T-helper 2 cell treated with Interferon-gamma antibody and Interleukin-4, amounts not matched to agents 5 μg/mL and 100 μg/mL, for 36 hours (primary cell): Measurements from ENCODE around the gene MLST8.

ENCODE experiments used
- DNase-seq: peaks from one replicate; pipeline ENCODE4 v3.0.0; 2021; ENCODE audit warnings: low spot score
- H3K27ac Mint-ChIP-seq: one replicate; pipeline ENCODE4 v1.8.0; 2021; ENCODE audit warnings: mild to moderate bottlenecking, mixed read lengths
- H3K27me3 Mint-ChIP-seq: one replicate; pipeline ENCODE4 v1.8.0; 2021; ENCODE audit warnings: low read depth, mixed read lengths
- H3K36me3 Mint-ChIP-seq: one replicate; pipeline ENCODE4 v1.8.0; 2021; ENCODE audit warnings: low read depth, mixed read lengths
- H3K4me1 Mint-ChIP-seq: one replicate; pipeline ENCODE4 v1.8.0; 2021; ENCODE audit warnings: low read depth, mixed read lengths
- H3K4me3 Mint-ChIP-seq: one replicate; pipeline ENCODE4 v1.8.0; 2022; ENCODE audit warnings: mild to moderate bottlenecking, moderate library complexity, mixed read lengths
- H3K9me3 Mint-ChIP-seq: one replicate; pipeline ENCODE4 v1.8.0; 2021; ENCODE audit warnings: mixed read lengths

MLST8 gene

DNA sequence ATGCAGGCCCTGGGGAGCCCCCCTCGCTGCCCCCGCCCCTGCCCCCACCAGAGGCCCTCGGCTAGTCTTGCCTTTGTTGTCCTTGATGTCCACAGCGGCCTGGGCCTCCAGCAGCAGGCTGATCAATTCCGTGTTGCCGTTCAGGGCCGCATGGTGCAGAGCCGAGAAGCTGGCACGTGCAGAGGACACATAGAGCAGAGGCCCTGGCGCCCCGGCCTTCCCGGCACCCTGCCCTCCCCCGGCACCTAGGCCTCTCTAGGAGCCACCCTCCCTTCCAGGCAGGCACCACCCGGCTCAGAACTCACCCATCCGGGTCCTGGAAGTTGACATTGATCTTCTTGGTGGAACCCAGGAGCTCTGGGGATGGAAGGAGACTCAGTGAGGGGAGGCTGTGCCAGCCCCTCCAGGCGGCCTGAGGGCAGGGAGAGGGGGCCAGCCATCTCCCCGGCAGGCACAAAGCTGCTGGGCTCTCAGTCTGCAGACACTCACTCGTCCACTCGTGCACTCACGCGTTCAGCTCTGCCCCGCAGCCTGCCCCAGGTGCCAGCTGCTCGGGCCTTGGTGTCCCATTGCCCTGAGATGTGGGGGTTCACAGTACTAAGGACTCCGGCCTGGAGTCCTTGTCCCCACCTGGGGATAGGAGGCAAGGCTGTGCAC, 15.1 kb upstream of the MLST8 start:
- no peaks in the 10 kb centered on the region for H3K9me3 Mint-ChIP-seq
- no peak for DNase-seq
- H3K27ac Mint-ChIP-seq = no peak overlapping the region
- H3K4me3 Mint-ChIP-seq = no peak overlapping the region
- no peaks in the 10 kb centered on the region for H3K4me1 Mint-ChIP-seq
- H3K36me3 Mint-ChIP-seq = no peaks in the 10 kb centered on the region
- H3K27me3 Mint-ChIP-seq = peaks cover 10% of the 10 kb centered on the region

DNA sequence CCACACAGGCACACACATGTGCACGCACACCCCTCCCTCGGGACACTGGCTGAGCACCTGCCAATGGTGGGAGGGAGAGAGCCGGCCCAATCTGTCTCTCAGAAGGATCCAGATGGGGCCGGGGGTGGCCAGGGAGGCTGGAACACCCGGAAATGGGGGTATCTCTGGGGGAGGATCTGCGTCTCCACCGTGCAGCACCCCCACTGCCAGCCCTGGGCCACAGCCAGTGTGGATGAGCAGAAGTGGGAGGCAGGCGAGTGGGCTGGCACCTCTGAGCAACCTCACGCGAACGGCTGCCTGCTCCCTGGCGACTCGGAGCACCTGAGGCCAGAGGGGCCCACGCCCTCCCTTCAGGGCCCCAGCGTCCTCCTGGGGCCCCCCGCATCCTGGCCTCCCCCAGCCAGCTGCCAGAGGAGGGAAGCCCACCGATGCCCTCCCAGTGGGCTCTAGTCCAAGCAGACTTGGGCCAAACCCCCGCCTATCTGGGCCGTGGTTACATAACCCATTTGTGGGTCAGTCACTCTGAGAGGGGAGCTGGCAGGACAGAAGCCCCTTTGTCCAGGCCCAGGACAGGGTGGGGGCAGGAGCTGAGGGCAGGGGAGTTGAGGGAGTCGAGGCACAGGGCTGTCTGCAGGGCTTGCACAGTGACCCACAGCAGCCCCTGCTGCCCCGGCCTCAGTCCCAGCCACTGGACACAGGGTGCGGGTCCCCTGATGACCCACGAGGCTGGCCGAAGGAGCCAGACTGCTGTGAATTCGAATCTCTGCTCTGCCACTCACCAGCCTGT, 14.4 kb upstream of the MLST8 start:
- Mint-ChIP-seq H3K9me3 (no peaks in the 10 kb centered on the region), H3K36me3 (no peaks in the 10 kb centered on the region), H3K4me1 (no peaks in the 10 kb centered on the region), H3K4me3 (no peak overlapping the region), H3K27ac (no peak overlapping the region), H3K27me3 (peaks cover 14% of the 10 kb centered on the region)
- no peak for DNase-seq

DNA sequence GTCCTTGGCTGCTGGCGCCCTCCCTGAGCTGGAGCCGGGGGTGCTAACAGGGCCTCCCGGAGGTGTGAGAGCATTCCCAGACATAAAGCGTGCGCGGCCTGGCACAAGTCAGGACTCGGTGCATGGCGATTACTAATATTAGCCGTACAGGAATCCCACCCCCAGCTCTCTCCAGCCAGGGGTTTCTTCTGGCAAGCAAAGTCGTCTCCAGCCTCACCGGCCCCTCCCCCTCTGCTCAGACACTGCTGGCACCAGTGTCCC, 13.9 kb upstream of the MLST8 start:
- Mint-ChIP-seq H3K4me3 (no peak overlapping the region), H3K27me3 (peaks cover 14% of the 10 kb centered on the region), H3K4me1 (no peaks in the 10 kb centered on the region), H3K27ac (no peak overlapping the region), H3K36me3 (no peaks in the 10 kb centered on the region), H3K9me3 (no peaks in the 10 kb centered on the region)
- no peak for DNase-seq

DNA sequence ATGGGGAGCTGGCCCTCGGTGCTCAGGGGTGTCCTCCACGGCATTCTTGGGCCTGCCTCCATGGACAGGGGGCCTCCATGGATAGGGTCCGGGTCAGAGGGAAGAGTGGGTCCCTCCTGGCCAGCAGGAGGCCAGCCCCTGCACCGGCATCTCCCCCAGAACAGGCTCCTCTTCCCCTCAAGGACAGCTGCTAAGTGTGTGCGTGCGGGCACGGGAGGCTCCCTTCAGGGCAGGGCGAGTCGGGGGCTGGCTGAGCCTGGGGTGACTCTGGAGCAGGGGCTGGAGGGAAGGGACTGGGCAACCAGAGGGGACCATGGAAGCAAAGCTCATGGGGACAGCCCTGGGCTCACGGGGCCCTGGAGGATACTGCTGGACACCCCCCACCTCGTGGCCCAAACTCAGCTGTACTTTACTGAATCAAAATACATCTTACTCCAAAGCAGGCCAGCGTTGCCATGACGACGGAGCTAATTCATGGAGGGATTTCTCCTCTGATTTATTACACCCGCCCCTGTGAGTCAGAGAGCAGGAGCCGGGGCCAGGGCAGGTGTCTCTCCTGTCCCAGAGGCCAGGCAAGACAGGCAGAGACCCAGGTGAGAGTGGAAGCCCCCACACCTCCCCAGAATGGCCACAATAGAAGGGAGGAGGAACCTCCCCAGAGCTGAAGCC, 11.0 kb upstream of the MLST8 start:
- Mint-ChIP-seq H3K9me3 (no peaks in the 10 kb centered on the region), H3K4me1 (no peaks in the 10 kb centered on the region), H3K4me3 (no peak overlapping the region), H3K36me3 (no peaks in the 10 kb centered on the region), H3K27me3 (peaks cover 36% of the 10 kb centered on the region), H3K27ac (no peak overlapping the region)
- DNase-seq = no peak

DNA sequence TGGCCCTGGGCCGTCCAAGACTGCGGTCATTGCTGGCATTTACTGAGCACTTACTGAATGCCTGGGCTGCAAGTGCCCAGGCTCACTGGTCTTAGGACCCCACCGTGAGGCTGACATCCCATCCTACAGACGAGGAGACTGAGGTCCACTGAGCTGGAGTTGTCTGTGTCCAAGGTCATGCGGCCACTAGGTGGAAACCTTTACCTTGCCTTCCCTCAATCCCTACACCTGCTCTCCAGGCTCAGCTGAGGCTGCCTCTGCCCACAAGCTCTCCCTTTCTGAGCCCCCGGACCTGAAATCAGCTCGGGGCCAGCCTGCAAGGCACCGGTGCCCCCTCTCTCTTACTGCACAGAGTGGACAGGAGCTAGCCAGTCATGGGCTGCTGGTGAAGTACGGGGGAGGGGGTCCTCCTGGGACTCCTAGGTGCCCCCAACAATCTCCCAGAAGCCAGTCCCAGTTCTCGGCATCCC, 10.4 kb upstream of the MLST8 start:
- no peaks in the 10 kb centered on the region for H3K4me1 Mint-ChIP-seq

DNA sequence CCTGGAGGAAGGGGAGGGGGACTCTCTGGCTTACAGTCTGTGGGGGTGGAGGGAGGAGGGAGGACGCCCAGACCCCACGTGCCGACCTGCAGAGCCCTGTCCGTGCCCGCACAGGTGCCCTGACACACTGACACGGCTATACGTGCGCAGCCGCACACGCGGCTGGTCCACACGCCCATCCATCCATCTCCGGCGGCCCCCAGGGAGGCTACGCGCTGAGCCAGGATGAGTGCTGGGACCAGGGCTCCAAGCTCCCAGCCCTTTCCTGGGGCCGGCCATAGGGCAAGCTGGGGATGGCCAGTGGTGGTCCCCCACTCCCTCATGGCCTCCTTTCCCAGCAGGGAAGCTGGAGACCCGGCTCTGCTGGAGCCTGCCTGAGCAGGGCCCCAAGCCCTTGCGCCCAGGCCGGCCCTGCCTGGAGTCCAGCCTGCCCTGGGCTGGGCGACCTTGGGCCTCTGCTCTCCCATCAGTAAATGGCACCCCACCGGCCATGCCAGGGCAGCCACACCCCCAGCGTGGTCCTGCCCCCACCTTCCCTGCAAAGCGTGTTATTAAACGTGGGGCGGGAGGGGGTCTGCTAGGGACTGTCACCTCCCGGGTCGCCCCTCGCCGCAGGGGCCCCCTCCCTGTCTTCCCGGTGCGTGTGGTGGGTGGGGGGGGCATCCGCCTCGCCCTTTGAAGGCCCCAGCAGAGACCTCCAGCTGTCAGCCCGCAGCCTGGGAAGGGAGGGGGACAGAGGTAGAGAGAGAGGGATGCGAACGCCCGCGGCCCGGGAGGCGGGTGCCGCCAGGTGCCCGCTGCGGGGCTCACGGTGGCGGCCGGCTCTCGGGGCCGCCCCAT, 9.7 kb upstream of the MLST8 start:
- no peak overlapping the region for H3K4me3 Mint-ChIP-seq
- no peak overlapping the region for H3K27ac Mint-ChIP-seq
- no peak for DNase-seq
- peaks cover 41% of the 10 kb centered on the region for H3K27me3 Mint-ChIP-seq
- no peaks in the 10 kb centered on the region for H3K36me3 Mint-ChIP-seq
- no peaks in the 10 kb centered on the region for H3K9me3 Mint-ChIP-seq
- no peaks in the 10 kb centered on the region for H3K4me1 Mint-ChIP-seq

More for the DNA sequence above, 10.4 kb upstream of the MLST8 start:
- H3K36me3 Mint-ChIP-seq = no peaks in the 10 kb centered on the region
- H3K27me3 Mint-ChIP-seq = peaks cover 37% of the 10 kb centered on the region
- DNase-seq = peak; percentile 28
- no peaks in the 10 kb centered on the region for H3K9me3 Mint-ChIP-seq
- H3K27ac Mint-ChIP-seq = no peak overlapping the region
- H3K4me3 Mint-ChIP-seq = no peak overlapping the region

DNA sequence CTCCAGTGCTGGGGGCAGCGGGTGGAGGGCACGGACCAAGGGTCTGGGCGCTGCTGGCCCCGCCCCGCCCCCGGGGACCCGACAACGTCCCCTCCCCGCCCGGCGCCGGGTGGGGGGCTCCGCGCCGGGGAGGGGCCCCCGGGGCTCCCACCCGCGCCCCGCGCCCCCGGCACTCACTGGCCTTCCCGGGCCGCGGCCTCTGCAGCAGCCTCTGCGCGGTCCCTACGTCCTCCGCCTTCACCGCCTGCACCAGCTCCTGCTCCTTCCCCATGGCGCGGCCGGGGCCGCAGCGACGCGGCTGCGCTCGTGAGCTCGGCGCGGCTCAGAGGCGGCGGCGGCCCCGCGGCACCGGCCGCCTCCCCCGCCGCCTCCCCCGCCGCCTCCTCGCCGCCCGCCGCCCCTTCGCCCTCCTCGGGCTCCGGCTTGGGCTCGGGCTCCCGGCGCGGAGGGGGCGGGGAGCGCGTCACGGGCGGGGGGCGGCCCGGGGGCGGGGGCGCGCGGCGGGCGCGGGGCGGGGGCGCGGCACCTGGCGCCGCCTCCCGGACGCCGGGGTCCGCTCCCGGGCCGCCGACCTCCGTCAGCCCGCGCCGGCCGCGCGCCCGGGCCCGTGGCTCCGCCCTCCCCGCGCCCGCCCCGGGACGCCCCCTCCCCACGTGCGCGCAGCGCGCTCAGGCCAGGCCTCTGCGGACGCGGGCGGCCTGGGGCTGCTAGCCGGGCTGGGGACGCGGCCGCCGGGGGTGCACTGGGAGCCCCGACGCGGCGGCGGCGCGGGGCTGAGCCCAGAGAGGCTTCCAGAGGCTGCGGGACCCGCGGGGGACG, 8.9 kb upstream of the MLST8 start, which contains the start of gene CASKIN1:
CASKIN1 (minus strand) TSS at position 444 of the 819 bp plus-strand sequence; CDS start at position 271, 173 bp downstream.
- Mint-ChIP-seq H3K4me3 (peak within 1 kb of the TSS; percentile 50), H3K4me1 (no peaks in the 10 kb centered on the region), H3K27me3 (peaks cover 41% of the 10 kb centered on the region), H3K27ac (no peak within 1 kb of the TSS), H3K9me3 (no peaks in the 10 kb centered on the region), H3K36me3 (no peaks in the 10 kb centered on the region)
- DNase-seq = no peak

DNA sequence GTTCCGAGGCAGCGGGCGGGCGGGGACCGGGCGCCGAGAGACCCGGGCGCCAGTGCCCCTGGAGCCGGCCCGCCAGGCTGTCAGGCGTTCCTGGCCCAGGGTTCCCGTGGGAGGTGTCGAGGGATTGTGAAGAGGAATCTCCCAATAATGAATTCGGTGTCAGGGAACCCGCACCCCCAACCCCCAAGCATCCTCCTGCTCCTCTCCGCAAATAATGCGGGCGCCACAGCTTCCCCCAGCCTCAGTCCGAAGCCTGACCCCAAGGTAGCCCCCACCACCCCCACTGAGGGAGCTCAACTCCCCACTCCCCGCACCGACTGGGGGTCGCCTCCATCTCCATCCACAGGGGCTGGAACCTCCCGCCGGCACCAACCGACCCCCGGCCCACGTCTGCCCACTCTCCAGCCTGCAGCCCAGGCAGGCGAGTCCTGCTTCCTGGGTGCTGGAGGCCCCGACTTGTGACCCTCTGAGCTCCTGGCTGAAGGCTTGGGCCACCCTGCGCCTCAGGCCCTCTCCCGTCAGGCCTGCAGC, 8.2 kb upstream of the MLST8 start:
- H3K4me1 Mint-ChIP-seq = no peaks in the 10 kb centered on the region
- H3K9me3 Mint-ChIP-seq = no peaks in the 10 kb centered on the region
- peaks cover 45% of the 10 kb centered on the region for H3K27me3 Mint-ChIP-seq
- H3K27ac Mint-ChIP-seq = no peak overlapping the region
- H3K4me3 Mint-ChIP-seq = peak overlapping the region; percentile 50
- no peaks in the 10 kb centered on the region for H3K36me3 Mint-ChIP-seq
- no peak for DNase-seq

DNA sequence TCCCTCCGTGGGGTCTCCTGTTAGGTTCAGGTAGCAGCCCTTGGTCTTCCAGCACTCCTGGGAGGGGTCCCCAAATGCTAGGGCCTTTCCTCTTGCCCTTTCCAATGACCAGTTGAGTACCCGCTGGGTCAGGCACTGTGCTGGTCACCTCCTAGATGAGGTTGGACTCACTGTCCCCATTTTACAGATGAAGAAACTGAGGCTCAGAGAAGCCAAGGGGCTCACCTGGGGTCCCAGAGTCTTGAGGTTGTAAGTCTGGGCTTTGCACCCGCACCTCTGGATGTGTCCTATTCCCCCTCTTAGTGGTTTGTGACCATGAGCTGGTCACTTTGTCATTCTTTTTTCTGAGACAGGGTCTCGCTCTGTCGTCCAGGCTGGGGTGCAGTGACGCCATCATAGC, 7.5 kb upstream of the MLST8 start:
- no peak overlapping the region for H3K27ac Mint-ChIP-seq
- no peak overlapping the region for H3K4me3 Mint-ChIP-seq
- no peak for DNase-seq

DNA sequence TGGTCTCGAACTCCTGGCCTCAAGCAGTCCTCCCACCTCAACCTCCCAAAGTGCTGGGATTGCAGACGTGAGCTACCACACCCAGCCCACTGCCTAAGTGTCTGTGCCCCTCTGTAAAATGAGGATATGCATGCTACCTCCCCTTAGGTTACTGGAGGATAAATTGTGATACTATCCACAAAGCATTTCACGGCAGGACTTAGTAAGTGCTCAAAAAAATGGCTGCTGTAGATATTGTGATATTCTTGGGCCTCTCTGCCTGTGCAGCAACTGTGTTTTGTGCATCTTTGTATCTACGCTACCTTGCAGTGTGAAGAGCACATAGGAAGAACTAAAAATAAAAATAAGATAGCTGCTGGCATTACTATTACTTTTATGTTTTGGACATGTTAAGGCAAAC, 7.0 kb upstream of the MLST8 start:
- H3K36me3 Mint-ChIP-seq = no peaks in the 10 kb centered on the region

More for the DNA sequence above, 7.5 kb upstream of the MLST8 start:
- Mint-ChIP-seq H3K36me3 (no peaks in the 10 kb centered on the region), H3K9me3 (no peaks in the 10 kb centered on the region), H3K4me1 (no peaks in the 10 kb centered on the region), H3K27me3 (peaks cover 46% of the 10 kb centered on the region)

DNA sequence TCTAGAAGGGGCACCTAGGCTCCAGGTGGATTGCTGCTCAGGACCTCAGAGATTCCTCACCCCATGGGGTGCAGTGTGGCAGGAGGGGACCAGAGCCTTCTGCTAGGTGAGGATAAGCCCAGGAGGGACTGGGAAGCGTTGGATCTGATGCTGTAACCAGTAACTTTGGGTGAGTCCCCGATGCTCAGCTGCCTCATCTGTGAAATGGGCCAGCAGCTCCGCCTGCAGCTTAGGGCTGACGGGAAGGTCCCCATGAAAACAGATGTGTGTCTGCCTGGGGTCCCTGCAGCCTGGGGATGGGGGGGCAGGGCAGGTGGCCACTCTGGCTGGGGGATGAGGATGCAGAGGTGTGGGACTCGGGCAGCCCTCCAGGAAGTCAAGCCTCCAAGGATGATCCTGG, 6.2 kb upstream of the MLST8 start:
- Mint-ChIP-seq H3K4me3 (no peak overlapping the region), H3K27me3 (peaks cover 44% of the 10 kb centered on the region), H3K9me3 (no peaks in the 10 kb centered on the region), H3K27ac (no peak overlapping the region), H3K4me1 (no peaks in the 10 kb centered on the region), H3K36me3 (no peaks in the 10 kb centered on the region)
- no peak for DNase-seq

More for the DNA sequence above, 7.0 kb upstream of the MLST8 start:
- no peaks in the 10 kb centered on the region for H3K4me1 Mint-ChIP-seq
- H3K27me3 Mint-ChIP-seq = peaks cover 46% of the 10 kb centered on the region
- no peak for DNase-seq
- H3K4me3 Mint-ChIP-seq = no peak overlapping the region
- no peaks in the 10 kb centered on the region for H3K9me3 Mint-ChIP-seq
- H3K27ac Mint-ChIP-seq = no peak overlapping the region

DNA sequence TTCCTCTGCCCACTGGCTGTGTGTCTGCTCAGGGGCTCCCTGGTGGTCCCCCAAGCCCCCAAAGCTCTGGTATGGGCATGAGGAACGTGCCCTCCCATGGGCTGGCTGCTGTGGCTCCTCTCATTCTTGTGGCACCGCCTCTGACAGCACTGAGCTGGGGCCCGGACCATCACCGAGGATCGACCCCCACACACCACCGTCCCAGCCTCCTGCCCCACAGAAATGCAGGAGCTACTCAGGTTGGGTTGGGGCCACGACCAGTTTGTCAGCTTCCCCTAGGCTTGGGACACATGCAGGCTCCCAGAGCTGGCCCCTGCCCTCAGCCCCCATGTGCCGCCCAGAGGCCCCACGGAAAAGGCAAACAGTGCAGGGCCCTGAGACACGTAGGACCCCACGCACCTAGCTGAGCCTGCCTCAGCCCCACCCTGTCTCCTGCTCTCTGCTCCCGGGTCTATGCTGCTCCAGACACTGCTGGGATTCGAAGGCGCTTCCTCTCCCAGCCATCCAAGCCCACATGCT, 5.6 kb upstream of the MLST8 start:
- peaks cover 40% of the 10 kb centered on the region for H3K27me3 Mint-ChIP-seq
- no peaks in the 10 kb centered on the region for H3K36me3 Mint-ChIP-seq

DNA sequence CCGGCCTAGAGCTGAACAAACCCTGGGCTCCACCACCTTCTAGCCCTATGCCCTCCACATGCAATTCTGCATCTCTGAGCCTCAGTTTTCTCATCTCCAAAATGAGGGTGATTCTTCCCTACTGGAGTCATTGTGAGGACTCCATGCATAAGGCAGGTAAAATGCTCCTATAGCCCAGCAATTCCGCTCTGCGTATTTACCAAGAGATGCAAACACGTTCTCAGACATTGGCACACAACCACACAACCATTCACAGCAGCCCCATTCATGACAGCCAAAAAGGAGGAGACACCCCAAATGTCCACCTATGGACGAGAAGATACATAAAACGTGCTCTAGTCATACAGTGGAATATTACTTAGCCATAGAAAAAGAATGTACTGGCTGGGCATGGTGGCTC, 4.9 kb upstream of the MLST8 start:
- DNase-seq = no peak
- Mint-ChIP-seq H3K27ac (no peak overlapping the region), H3K27me3 (peaks cover 34% of the 10 kb centered on the region), H3K36me3 (no peaks in the 10 kb centered on the region), H3K4me3 (no peak overlapping the region), H3K4me1 (peaks cover 5% of the 10 kb centered on the region), H3K9me3 (no peaks in the 10 kb centered on the region)

More for the DNA sequence above, 5.6 kb upstream of the MLST8 start:
- DNase-seq = no peak
- no peak overlapping the region for H3K27ac Mint-ChIP-seq
- no peaks in the 10 kb centered on the region for H3K9me3 Mint-ChIP-seq
- H3K4me3 Mint-ChIP-seq = no peak overlapping the region
- H3K4me1 Mint-ChIP-seq = peaks cover 3% of the 10 kb centered on the region
